Gastrocnemius medialis (tissue), 4 donors: ENCODE data around the gene SMC1A. TPM values are rescaled to one million over a fixed set of nuclear protein-coding genes. Genes with fewer than 3 reads are reported as not detected.

Experiments used
- ATAC-seq, 2 donors: fragments of 150-250 bp; one replicate each; pipeline ENCODE4 v1.9.1; 2016
- DNase-seq, 2 donors: peaks; one replicate each; pipeline ENCODE4 v3.0.0-alpha.2; 2019
- H3K27ac ChIP-seq, 4 donors: fragments of 200-600 bp; sonication (generic); 1 replicate in 1 of 4; 2 replicates in 3 of 4; pipeline ENCODE4 v1.5.1; 2016 to 2018; ENCODE audit warnings: mild to moderate bottlenecking in 2 of 4, moderate library complexity in 1 of 4
- H3K27me3 ChIP-seq, 3 donors: fragments of 200-600 bp; sonication (generic) in 2 of 3; 1 replicate in 1 of 3; 2 replicates in 2 of 3; pipeline versions ENCODE4 v1.5.1 to v1.6.0; 2016 to 2019; ENCODE audit warnings: mild to moderate bottlenecking in 1 of 3, moderate library complexity in 1 of 3
- H3K36me3 ChIP-seq, 2 donors: fragments of 200-600 bp; sonication (generic) in 1 of 2; one replicate each; pipeline ENCODE4 v1.5.1; 2017 to 2018
- H3K4me1 ChIP-seq, 2 donors: fragments of 200-600 bp; sonication (generic) in 1 of 2; one replicate each; pipeline ENCODE4 v1.5.1; 2016 to 2017; ENCODE audit warnings: mild to moderate bottlenecking in 2 of 2
- H3K4me3 ChIP-seq, 4 donors: fragments of 200-600 bp; sonication (generic) in 3 of 4; 1 replicate in 1 of 4; 2 replicates in 3 of 4; pipeline ENCODE4 v1.5.1; 2016 to 2019; ENCODE audit warnings: mild to moderate bottlenecking in 2 of 4
- H3K9me3 ChIP-seq, 3 donors: fragments of 200-600 bp; sonication (generic) in 2 of 3; 1 replicate in 1 of 3; 2 replicates in 2 of 3; pipeline ENCODE4 v1.5.1; 2016 to 2019
- POLR2A ChIP-seq, 2 donors: fragments of 450-650 bp; IDR thresholded peaks; one replicate each; pipeline ENCODE4 v1.6.1; 2017; ENCODE audit warnings: antibody characterized with exemption in 2 of 2, mild to moderate bottlenecking in 2 of 2, moderate library complexity in 2 of 2
- in situ Hi-C, 4 donors: fragments of 200-750 bp; cut with MboI; loops; one replicate each; pipeline versions ENCODE4 v1.15.0 to v1.8.0; 2017; ENCODE audit warnings: low sequenced_read_pairs in 4 of 4
- intact Hi-C: fragments of 100-400 bp; cut with DNase I; formaldehyde crosslinking; loops from one replicate; pipeline ENCODE4 v1.15.1; 2023; ENCODE audit warnings: low total_unique reads
- total RNA-seq, 4 donors: library from RNA; depleted of rRNA; stranded (reverse); fragments of >200 nt; gene quantifications; one replicate each; pipeline versions ENCODE4 v1.1.0 to v1.2.3, GENCODE V29; 2016
- TF ChIP-seq, protein P1 (sequence below), 5 experiments: fragments of 450-650 bp in 3 of 5; fragments of 200-600 bp in 2 of 5; sonication (generic) in 2 of 5; IDR thresholded peaks in 4 of 5; conservative IDR thresholded peaks in 1 of 5; 1 replicate in 4 of 5; 2 replicates in 1 of 5; pipeline ENCODE4 v1.5.1; 2016 to 2019; ENCODE audit warnings: antibody characterized with exemption in 5 of 5, mild to moderate bottlenecking in 3 of 5, moderate library complexity in 3 of 5

SMC1A gene
- total RNA-seq, 4 donors from 2014 or later: 12.9 to 23.5 (median 17.1) TPM

DNA sequence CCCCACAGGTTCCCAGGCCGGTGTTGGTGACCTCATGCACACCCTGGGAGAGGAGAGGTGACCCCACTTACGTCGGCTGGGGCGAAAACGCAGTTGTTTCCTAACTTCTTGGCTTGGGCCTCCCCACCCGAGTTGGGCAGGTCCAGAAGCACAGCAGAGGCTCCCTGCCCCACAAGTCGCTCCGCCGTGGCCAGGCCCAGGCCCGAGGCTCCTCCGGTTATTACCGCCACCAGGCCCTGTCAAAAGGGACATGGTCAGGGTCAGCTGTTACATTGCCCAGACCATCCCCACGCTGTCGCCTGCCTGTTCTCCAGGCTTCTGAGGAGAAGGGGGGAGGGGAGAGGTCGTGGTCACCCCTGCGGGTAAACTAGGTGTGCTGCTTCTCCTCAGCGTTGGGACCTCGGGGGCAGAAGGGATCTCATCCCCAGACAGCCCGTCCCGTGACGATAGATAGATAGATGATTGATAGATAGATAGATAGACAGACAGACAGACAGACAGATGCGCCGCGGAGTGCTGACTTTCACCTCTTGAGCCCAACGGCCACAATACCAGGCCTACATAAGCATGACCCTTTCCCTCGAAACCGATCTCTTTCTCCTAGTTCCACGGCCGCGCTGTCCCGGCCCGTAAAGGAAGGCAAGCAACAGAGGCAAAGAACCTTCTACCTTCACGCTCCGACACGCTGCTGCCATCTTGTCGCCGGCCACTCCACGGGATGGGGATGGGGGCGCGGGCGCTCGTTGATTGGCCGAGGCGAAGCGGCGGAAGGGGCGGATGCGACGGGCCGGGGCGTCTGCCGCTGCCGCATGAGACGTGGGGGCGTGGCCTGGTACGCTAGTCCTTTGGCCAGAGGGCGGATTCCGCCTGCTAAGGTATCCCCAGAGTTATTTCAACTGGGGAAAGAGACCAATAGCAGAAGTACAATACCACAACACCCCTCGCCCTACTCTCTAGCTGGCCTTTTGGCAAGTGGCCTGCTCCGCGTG lies 11.5 kb upstream of the SMC1A start, which contains the start of gene HSD17B10:
Gene HSD17B10 (minus strand): TSS at position 720 of the 989 bp plus-strand sequence. CDS start 25 bp downstream, at position 695.
- intact Hi-C loops (loop anchor here (1.0 kb wide), 1 partner anchor 12 kb away; the partner anchor contains the start of genes RIBC1 and SMC1A), in situ Hi-C loops (loop anchor here in 2 of 4 donors (25.0 kb wide), 1 partner anchor 122 kb away; no protein-coding TSS in a partner anchor)
- ATAC-seq (peak; percentile 87 to 93), DNase-seq (peak; percentile 78 to 87)
- Histone ChIP-seq H3K4me1 (peaks cover 5 to 9% of the 10 kb centered on the region in 2 donors), H3K4me3 (peak within 1 kb of the TSS; percentile 63 to 71 (median 69)), H3K9me3 (no peaks in the 10 kb centered on the region), H3K27me3 (no peaks in the 10 kb centered on the region), H3K27ac (peak within 1 kb of the TSS; percentile 78 to 90 (median 86)), H3K36me3 (peaks cover 0 to 7% of the 10 kb centered on the region in 2 donors)
- peak; percentile 58 to 83 for TF ChIP-seq POLR2A (IDR thresholded peaks at IDR 0.05)
- TF ChIP-seq, protein P1, sequence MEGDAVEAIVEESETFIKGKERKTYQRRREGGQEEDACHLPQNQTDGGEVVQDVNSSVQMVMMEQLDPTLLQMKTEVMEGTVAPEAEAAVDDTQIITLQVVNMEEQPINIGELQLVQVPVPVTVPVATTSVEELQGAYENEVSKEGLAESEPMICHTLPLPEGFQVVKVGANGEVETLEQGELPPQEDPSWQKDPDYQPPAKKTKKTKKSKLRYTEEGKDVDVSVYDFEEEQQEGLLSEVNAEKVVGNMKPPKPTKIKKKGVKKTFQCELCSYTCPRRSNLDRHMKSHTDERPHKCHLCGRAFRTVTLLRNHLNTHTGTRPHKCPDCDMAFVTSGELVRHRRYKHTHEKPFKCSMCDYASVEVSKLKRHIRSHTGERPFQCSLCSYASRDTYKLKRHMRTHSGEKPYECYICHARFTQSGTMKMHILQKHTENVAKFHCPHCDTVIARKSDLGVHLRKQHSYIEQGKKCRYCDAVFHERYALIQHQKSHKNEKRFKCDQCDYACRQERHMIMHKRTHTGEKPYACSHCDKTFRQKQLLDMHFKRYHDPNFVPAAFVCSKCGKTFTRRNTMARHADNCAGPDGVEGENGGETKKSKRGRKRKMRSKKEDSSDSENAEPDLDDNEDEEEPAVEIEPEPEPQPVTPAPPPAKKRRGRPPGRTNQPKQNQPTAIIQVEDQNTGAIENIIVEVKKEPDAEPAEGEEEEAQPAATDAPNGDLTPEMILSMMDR (IDR thresholded peaks at IDR 0.05 in 4 of 5, conservative IDR thresholded peaks at IDR 0.05 in 1 of 5): no peak

DNA sequence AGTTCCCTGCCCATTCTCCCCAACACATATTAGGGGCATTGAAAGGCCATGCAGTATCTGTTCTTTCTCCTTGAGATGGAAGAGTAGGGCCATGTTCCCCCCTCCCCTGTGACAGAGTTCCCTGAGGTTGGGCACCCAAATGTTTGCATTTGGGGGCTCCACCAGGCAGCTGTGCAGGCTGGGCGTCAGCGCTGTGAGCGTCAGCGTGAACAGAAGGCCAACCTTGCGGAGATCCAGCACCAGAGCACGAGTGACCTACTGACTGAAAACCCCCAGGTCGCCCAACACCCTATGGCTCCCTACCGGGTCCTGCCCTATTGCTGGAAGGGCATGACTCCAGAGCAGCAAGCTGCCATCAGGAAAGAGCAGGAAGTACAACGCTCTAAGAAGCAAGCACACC lies 7.8 kb upstream of the SMC1A start:
- no peak overlapping the region for H3K4me3 ChIP-seq
- in situ Hi-C loops: loop anchor here in 2 of 4 donors (25.0 kb wide), 1 partner anchor 118 kb away; no protein-coding TSS in a partner anchor
- intact Hi-C loops: no loop called here
- H3K9me3 ChIP-seq: no peaks in the 10 kb centered on the region
- peaks cover 0 to 7% of the 10 kb centered on the region in 2 donors for H3K36me3 ChIP-seq
- ATAC-seq (no peak), DNase-seq (no peak)
- H3K27ac ChIP-seq: no peak overlapping the region
- peaks cover 4 to 5% of the 10 kb centered on the region in 2 donors for H3K4me1 ChIP-seq
- no peaks in the 10 kb centered on the region for H3K27me3 ChIP-seq
- TF ChIP-seq, protein P1 (IDR thresholded peaks at IDR 0.05 in 4 of 5, conservative IDR thresholded peaks at IDR 0.05 in 1 of 5): no peak
- TF ChIP-seq POLR2A (IDR thresholded peaks at IDR 0.05): no peak

DNA sequence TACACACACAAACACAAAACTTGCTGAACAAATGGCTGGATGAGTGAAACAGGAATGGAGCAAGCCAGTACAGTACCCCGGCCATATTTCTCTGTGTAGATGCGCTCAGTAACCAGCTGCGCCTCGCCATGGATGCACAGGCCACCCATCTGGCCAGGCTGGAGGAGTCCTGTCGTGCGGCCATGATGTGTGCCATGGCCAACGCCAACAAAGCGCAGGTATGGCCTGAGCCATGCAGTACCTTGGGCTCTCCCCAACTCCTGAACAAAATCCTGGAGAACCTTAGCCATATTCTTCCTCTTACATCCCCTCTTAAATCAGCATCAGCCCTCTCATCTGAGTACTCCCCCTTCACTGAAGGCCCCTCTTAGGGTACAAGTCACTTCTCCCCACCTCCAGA lies 7.3 kb upstream of the SMC1A start:
- ATAC-seq: no peak
- Histone ChIP-seq H3K27ac (no peak overlapping the region), H3K9me3 (no peaks in the 10 kb centered on the region), H3K27me3 (no peaks in the 10 kb centered on the region), H3K4me3 (no peak overlapping the region), H3K36me3 (peaks cover 0 to 7% of the 10 kb centered on the region in 2 donors), H3K4me1 (peaks cover 4 to 5% of the 10 kb centered on the region in 2 donors)
- in situ Hi-C loops (loop anchor here in 3 of 4 donors (10.0 to 25.0 kb wide), 2 partner anchors 115 to 117 kb away; no protein-coding TSS in a partner anchor), intact Hi-C loops (no loop called here)
- no peak for DNase-seq
- no peak for TF ChIP-seq POLR2A (IDR thresholded peaks at IDR 0.05)
- TF ChIP-seq, protein P1 (IDR thresholded peaks at IDR 0.05 in 4 of 5, conservative IDR thresholded peaks at IDR 0.05 in 1 of 5): no peak

DNA sequence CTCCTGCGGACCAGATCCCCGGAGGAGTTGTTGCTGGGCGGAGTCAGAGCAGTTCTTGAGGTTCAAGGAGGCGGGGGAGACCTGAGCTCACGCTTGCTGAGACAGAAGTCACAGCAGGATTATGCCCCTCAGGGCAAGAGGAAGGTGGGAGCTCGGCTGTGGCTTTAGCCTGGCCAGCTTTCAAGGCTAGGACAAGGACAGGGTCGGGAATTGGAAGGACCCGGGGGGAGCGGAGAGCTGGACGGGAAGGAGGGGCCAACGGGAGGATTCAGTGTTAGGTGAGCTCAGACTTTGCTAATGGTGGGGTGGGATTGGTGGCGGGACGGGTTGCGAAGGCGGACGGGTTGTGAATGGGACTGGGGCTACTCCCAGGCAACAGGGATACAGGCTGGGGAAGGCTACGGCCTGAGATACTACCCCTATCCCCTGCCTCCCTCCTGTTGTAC lies 430 bp upstream of the SMC1A start, which contains the start of gene RIBC1:
Gene RIBC1 (plus strand): TSS at position 13 of the 446 bp plus-strand sequence. CDS start 3,404 bp downstream, outside the sequence.
- Histone ChIP-seq H3K9me3 (no peaks in the 10 kb centered on the region), H3K4me1 (peaks cover 11 to 29% of the 10 kb centered on the region in 2 donors), H3K4me3 (peak within 1 kb of the TSS; percentile 65 to 89 (median 81)), H3K36me3 (no peaks in the 10 kb centered on the region), H3K27me3 (no peaks in the 10 kb centered on the region), H3K27ac (peak within 1 kb of the TSS; percentile 91 to 96 (median 94))
- DNase-seq: no peak
- ATAC-seq: no peak
- intact Hi-C loops: loop anchor here (1.0 to 2.0 kb wide), 3 partner anchors 11 to 198 kb away; partner anchors contain the start of genes HSD17B10 and KDM5C
- TF ChIP-seq POLR2A (IDR thresholded peaks at IDR 0.05): no peak
- TF ChIP-seq, protein P1 (IDR thresholded peaks at IDR 0.05 in 4 of 5, conservative IDR thresholded peaks at IDR 0.05 in 1 of 5): no peak
- in situ Hi-C loops: loop anchor here in 1 of 4 donors (10.0 kb wide), 1 partner anchor 108 kb away; no protein-coding TSS in a partner anchor
